Brain pericyte (primary cell): ENCODE results near the gene OR1N2.
"Not testable (repeated sequence)": the region's sequence is repeated elsewhere in the genome, so short reads cannot be mapped to it uniquely, and the experiment has no call there.

Experiments
- DNase-seq: peaks from one replicate; pipeline ENCODE4 v3.0.0-alpha.2; 2012; ENCODE audit warnings: low read depth, low spot score

The OR1N2 gene

DNA sequence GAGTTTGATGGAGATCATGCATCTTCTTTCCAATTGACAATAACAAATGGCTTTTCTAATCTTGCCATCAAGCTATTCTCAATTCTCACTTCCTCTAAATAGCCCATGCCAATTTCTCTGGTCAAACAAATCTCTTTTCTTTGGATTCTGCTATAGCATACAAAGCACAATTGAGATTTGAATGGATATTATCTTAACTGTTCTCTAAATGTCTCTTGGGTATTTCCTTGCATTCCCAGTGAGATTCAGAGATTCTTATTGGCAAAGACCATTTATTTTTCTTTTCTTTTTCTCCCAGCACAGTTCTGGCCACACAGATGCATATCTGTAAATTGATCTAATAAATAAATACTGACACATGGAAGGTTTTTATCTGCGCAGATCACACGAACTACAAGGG is at the start of gene OR1N2:
Gene OR1N2, plus strand, starts transcription at position 301 of the 400 bp plus-strand sequence. CDS start 100 bp downstream, outside the sequence.
- DNase-seq: no peak

GRCh38 chr9:122506964-122507363 is 45.9 kb upstream of the OR1N2 start:
- DNase-seq: no peak

DNA sequence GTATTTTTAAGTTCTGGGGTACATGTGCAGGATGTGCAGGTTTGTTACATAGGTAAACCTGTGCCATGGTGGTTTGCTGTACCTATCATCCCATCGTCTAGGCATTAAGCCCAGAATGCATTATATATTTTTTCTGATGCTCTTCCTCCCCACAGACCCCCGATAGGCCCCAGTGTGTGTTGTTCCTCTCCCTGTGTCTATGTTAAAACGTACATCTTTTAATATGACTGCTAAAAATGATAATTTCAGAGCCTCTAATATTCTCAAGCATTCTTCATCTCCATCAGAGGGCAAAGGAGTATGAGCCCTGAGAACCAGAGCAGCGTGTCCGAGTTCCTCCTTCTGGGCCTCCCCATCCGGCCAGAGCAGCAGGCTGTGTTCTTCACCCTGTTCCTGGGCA is 42.4 kb upstream of the OR1N2 start, which contains the start of gene OR1J2:
Gene OR1J2, plus strand, starts transcription at position 301 of the 400 bp plus-strand sequence. Its CDS starts 0 bp downstream, at position 301.
- no peak for DNase-seq

GRCh38 chr9:122518226-122518625 is 34.7 kb upstream of the OR1N2 start:
- DNase-seq: no peak

DNA sequence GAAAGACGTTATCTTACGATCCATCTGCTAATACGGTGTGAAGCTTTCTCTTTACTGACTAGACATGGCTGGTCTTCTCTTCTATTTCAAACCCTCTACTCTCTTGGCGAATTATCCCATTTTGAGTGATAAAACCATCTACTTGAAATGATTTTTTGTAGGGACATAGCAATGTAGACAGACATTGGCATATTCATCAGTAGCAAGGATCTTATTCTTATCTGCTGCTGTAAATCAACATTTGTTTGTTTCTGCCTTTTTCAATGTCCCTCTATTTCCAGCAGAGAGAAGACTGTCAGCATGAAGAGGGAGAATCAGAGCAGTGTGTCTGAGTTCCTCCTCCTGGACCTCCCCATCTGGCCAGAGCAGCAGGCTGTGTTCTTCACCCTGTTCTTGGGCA is 34.1 kb upstream of the OR1N2 start, which contains the start of gene OR1J4:
Gene OR1J4, plus strand, starts transcription at position 301 of the 400 bp plus-strand sequence. Its CDS starts 0 bp downstream, at position 301.
- DNase-seq: no peak

- no peak for DNase-seq
These were observed 33.5 kb upstream of the OR1N2 start for GRCh38 chr9:122519376-122519775.

GRCh38 chr9:122526602-122527001 is 26.3 kb upstream of the OR1N2 start:
- DNase-seq: no peak

- no peak for DNase-seq
These were observed 25.7 kb upstream of the OR1N2 start, which contains the start of gene OR1N1 for GRCh38 chr9:122527193-122527592. TSS of gene OR1N1 (minus strand) at chr9:122527293. CDS start at chr9:122527293, 0 bp downstream.

GRCh38 chr9:122531157-122531556 is 21.8 kb upstream of the OR1N2 start:
- DNase-seq: not testable (repeated sequence)

GRCh38 chr9:122536134-122536533 is 16.8 kb upstream of the OR1N2 start:
- no peak for DNase-seq

DNA sequence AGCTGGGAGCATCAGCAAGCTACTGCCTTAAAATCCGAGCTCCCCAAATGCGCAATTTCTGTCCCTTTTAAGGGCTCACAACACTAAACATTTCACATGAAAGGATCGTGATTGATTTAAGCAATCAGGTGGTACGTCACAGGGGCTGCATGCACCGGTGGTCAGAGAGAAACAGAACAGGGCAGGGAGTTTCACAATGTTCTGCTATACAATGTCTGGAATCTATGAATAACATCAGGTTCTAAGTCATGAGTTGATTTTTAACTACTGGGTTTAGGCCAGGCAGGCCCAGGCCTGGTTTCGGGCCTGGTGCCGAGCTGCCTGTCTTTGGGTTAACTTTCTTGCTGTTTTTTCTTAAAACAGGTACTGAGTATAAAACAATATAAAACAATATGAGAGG is 15.8 kb upstream of the OR1N2 start:
- DNase-seq: not testable (repeated sequence)

GRCh38 chr9:122538757-122539156 is 14.2 kb upstream of the OR1N2 start:
- DNase-seq: no peak

GRCh38 chr9:122546196-122546595 is 6.7 kb upstream of the OR1N2 start:
- DNase-seq: no peak

DNA sequence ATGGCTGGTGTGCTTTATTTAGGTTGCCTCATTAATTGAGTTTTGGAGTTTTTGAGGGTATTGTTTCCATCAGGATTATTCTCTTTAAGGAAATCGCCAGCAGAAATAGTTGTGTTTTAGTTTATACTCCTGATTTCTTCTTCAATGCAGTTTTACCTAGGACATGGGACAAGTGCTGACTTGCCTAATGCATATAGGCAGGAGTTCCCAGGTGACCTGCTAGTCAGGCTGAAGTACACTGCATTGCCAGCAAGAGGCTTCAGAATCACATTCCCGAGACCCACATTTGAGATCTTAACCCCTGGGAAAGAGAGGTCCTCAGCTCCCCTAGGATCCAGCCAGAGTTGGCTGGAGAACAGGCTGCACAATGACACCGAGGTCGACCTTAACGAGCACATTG is 1.5 kb upstream of the OR1N2 start:
- DNase-seq: no peak

- DNase-seq: no peak
These were observed 8.5 kb downstream of the OR1N2 start for GRCh38 chr9:122561446-122561845.

- no peak for DNase-seq
These were observed 9.3 kb downstream of the OR1N2 start for GRCh38 chr9:122562134-122562760.

DNA sequence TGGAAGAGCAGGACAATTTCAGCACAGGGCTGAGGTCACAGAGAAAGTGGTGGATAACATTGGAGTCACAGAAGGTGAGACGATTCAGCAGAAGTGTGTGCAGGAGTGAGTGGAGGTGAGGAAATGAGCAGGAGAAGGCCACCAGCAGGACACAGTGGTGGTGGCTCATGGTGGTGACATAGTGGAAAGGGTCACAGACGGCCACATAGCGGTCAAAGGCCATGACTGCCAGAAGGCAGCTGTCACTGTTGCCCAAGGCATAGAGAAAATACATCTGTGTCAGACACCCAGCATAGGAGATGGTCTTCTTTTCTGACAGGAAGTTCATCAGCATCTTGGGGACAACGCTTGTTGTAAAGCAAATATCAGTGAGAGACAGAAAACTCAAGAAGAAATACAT is 15.0 kb downstream of the OR1N2 start:
- DNase-seq: no peak

GRCh38 chr9:122572456-122572855 is 19.5 kb downstream of the OR1N2 start:
- no peak for DNase-seq

GRCh38 chr9:122579874-122580273 is 27.0 kb downstream of the OR1N2 start:
- DNase-seq: no peak

DNA sequence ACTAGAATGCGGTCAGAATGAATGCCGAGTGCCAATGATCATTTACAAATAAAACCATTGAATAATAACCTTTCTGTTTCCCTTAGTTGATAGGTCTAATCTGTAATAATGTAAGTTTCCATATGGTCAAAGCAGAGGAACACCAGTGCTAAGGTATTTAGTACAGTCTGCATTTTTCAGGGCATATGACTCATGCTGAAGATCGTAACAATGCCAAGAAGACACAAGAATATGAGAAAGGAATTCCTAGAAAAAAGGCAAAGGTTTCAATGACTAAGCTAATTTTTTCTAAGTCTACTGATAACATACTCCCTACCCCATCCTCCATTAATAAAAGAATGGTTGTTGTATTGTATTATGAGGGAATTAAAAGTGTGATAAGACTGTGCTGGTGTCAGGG is 27.4 kb downstream of the OR1N2 start:
- DNase-seq: no peak

DNA sequence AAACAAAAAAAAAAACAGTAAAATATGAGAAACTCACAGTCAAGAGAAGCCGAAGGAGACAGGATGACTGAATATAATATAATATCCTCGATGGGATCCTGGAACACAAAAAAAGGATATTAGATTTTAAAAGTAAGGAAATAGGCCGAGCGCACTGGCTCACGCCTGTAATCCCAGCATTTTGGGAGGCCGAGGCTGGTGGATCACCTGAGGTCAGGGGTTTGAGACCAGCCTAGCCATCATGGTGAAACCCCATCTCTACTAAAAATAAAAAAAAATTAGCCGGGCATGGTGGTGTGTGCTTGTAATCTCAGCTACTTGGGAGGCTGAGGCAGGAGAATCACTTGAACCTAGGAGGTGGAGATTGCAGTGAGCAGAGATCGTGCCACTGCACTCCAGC is 30.4 kb downstream of the OR1N2 start, which contains the start of gene OR1L8:
Gene OR1L8, minus strand, starts transcription at position 101 of the 400 bp plus-strand sequence. CDS start 14,907 bp downstream, outside the sequence.
- DNase-seq: not testable (repeated sequence)
